K562 (cell line): Measurements from ENCODE around the gene ECT2. TPM values are rescaled to one million over a fixed set of nuclear protein-coding genes. Genes with fewer than 3 reads are reported as not detected.
A peak's percentile ranks its signal among the peaks of the same experiment; 100 is the strongest.

Experiments used
- ATAC-seq: fragments of 200-7000 bp; cut with Tn5 transposase; 3 replicates; pipeline ENCODE4 v1.9.1; 2020; ENCODE audit warnings: moderate library complexity
- BruUV-seq: library from RNA; stranded (reverse); fragments of 400-500 nt; replicated peaks from 2 replicates; lab custom pipeline; 2021; lab: Mats Ljungman, UMichigan
- CTCF ChIA-PET: fragments of 300-600 bp; formaldehyde crosslinking; extraction: SDS; loops from one replicate; lab custom pipeline; 2021; ENCODE audit warnings: low intra/inter-chr PET ratio; lab: Yijun Ruan, JAX
- POLR2A ChIA-PET: fragments of 300-600, 350-650 bp; sonication (Branson Sonifier 250); formaldehyde crosslinking; extraction: SDS; loops from one replicate; lab custom pipeline; 2021; ENCODE audit warnings: antibody characterized with exemption, inconsistent platforms; lab: Yijun Ruan, JAX
- DNase-seq, 4 experiments: peaks; one replicate each; pipeline versions ENCODE4 v3.0.0 to v3.0.0-alpha.2; 2011 to 2018; ENCODE audit warnings: low spot score in 3 of 4, mixed read lengths in 3 of 4; ENCODE audit errors: extremely low read depth in 1 of 4
- FAIRE-seq: peaks from 2 replicates; lab custom pipeline; 2011; peaks lifted over from hg19 to GRCh38; lab: Jason Lieb, UNC
- H2AFZ ChIP-seq: 2 replicates; pipeline ENCODE4 v1.6.0; 2011; ENCODE audit warnings: low read depth, low read length, control low read depth, inconsistent platforms
- H3K27ac ChIP-seq: fragments of 200-600 bp; 3 replicates; pipeline ENCODE4 v1.8.0; 2011; ENCODE audit warnings: low read depth, mild to moderate bottlenecking, control low read depth, inconsistent platforms, low read length, moderate library complexity, mixed read lengths; ENCODE audit errors: extremely low read depth
- H3K27me3 ChIP-seq, 2 experiments: fragments of 300-600 bp in 1 of 2; 2 replicates in 1 of 2; 3 replicates in 1 of 2; pipeline versions ENCODE4 v1.6.0 to v1.8.0; 2011; ENCODE audit warnings: inconsistent platforms in 2 of 2, low read length in 2 of 2, mild to moderate bottlenecking in 1 of 2, mixed read lengths in 1 of 2, moderate library complexity in 1 of 2; ENCODE audit not compliant: control insufficient read depth in 2 of 2, insufficient read depth in 2 of 2
- H3K36me3 ChIP-seq: fragments of 300-600 bp; 3 replicates; pipeline ENCODE4 v1.8.0; 2011; ENCODE audit warnings: mild to moderate bottlenecking, low read length, inconsistent platforms; ENCODE audit not compliant: control insufficient read depth, insufficient read depth
- H3K4me1 ChIP-seq, 2 experiments: fragments of 200-600 bp in 1 of 2; replicated peaks in 1 of 2; 2 replicates in 1 of 2; 3 replicates in 1 of 2; pipeline versions ENCODE4 v1.5.1 to v1.8.0; 2011; ENCODE audit warnings: inconsistent platforms in 2 of 2, low read length in 2 of 2, mild to moderate bottlenecking in 1 of 2, mixed read lengths in 1 of 2, moderate library complexity in 1 of 2; ENCODE audit not compliant: control insufficient read depth in 2 of 2, insufficient read depth in 2 of 2
- H3K4me2 ChIP-seq: 2 replicates; pipeline ENCODE4 v1.6.1; 2011; ENCODE audit warnings: low read length, control low read depth, inconsistent platforms, mixed read lengths; ENCODE audit not compliant: insufficient read depth
- H3K4me3 ChIP-seq: fragments of 200-600 bp; sonication (generic), shearing (Covaris generic); 2 replicates; pipeline ENCODE4 v1.5.1; 2016; ENCODE audit warnings: control low read depth, inconsistent platforms
- H3K79me2 ChIP-seq: fragments of 200-600 bp; 3 replicates; pipeline ENCODE4 v1.8.0; 2011; ENCODE audit warnings: low read length, inconsistent platforms; ENCODE audit not compliant: control insufficient read depth, insufficient read depth
- H3K9ac ChIP-seq, 2 experiments: 2 replicates each; pipeline versions ENCODE4 v1.6.0 to v1.6.1; 2011; ENCODE audit warnings: low read depth in 2 of 2, low read length in 2 of 2, control low read depth in 1 of 2, inconsistent platforms in 1 of 2, mild to moderate bottlenecking in 1 of 2, mixed read lengths in 1 of 2; ENCODE audit not compliant: insufficient read depth in 1 of 2
- H3K9me1 ChIP-seq: one replicate; pipeline ENCODE4 v1.6.0; 2011; ENCODE audit warnings: inconsistent platforms, mild to moderate bottlenecking, low read length, moderate library complexity; ENCODE audit not compliant: control insufficient read depth, insufficient read depth
- H3K9me3 ChIP-seq: replicated peaks from 2 replicates; pipeline ENCODE4 v1.5.1; 2011; ENCODE audit warnings: low read depth, low read length, inconsistent platforms; ENCODE audit not compliant: control insufficient read depth, insufficient read depth
- H4K20me1 ChIP-seq: replicated peaks from 2 replicates; pipeline ENCODE4 v1.6.1; 2011; ENCODE audit warnings: low read length, inconsistent platforms, mixed read lengths; ENCODE audit not compliant: control insufficient read depth, insufficient read depth
- CBFA2T2 ChIP-seq: fragments of 450-650 bp; conservative IDR thresholded peaks from 2 replicates; pipeline ENCODE4 v1.6.1; 2017; ENCODE audit warnings: mild to moderate bottlenecking
- CBFA2T3 ChIP-seq: fragments of 450-650 bp; IDR thresholded peaks from 2 replicates; pipeline ENCODE4 v1.6.1; 2017
- NEUROD1 ChIP-seq: fragments of 150-350 bp; IDR thresholded peaks from 2 replicates; pipeline ENCODE4 v1.6.1; 2014; ENCODE audit warnings: borderline replicate concordance, low read length, low read depth; ENCODE audit not compliant: partially characterized antibody
- SOX6 ChIP-seq: fragments of 450-650 bp; IDR thresholded peaks from 2 replicates; pipeline ENCODE4 v1.6.1; 2014; ENCODE audit warnings: mild to moderate bottlenecking
- WGBS: fragments of 100-300 bp; shearing (Covaris generic); methylation state at CpG from one replicate; pipeline ENCODE4 v1.1.6; 2016; ENCODE audit warnings: low coverage, mixed read lengths; ENCODE audit not compliant: insufficient coverage; ENCODE audit errors: missing lambda C conversion rate; 5-methylcytosine and 5-hydroxymethylcytosine counted together
- in situ Hi-C: fragments of 300-500 bp; cut with MboI; formaldehyde crosslinking; loops from 4 replicates; pipeline ENCODE4 v1.15.0; 2018; ENCODE audit warnings: inconsistent platforms, mixed read lengths
- intact Hi-C: fragments of 100-400 bp; cut with micrococcal nuclease; formaldehyde crosslinking; loops from 2 replicates; pipeline ENCODE4 v1.14.2; 2022
- polyA plus RNA-seq, 8 experiments: library from polyadenylated mRNA; depleted of rRNA in 4 of 8; stranded (reverse) in 5 of 8; unstranded in 3 of 8; fragments of >200 nt; fragmentation: Nextera tagmentation in 2 of 8; fragmentation: Illumina TruSeq in 1 of 8; extraction: Ambion mirVana in 2 of 8; extraction: Trizol in 1 of 8; gene quantifications; 2 replicates each; pipeline versions ENCODE4 v1.2.1 to v1.2.3, GENCODE V29; 2011 to 2014; ENCODE audit warnings: inconsistent platforms in 1 of 8, missing spikeins in 1 of 8
- small RNA-seq: library from RNA; depleted of rRNA; stranded (forward); fragments of <200 nt; gene quantifications from one replicate; pipeline ENCODE3, GENCODE V24; 2014
- total RNA-seq, 7 experiments: library from RNA; depleted of rRNA in 6 of 7; stranded (reverse); fragments of >200 nt in 6 of 7; fragmentation: Illumina TruSeq in 2 of 7; extraction: Trizol in 2 of 7; gene quantifications; 2 replicates each; pipeline versions ENCODE4 v1.2.1 to v1.2.3, GENCODE V29; 2011 to 2021; ENCODE audit warnings: low replicate concordance in 1 of 7
- TF ChIP-seq, protein P1 (sequence below): fragments of 450-650 bp; IDR thresholded peaks from 2 replicates; pipeline ENCODE4 v1.6.1; 2017; ENCODE audit warnings: antibody characterized with exemption, mild to moderate bottlenecking

ECT2 gene
- total and polyA plus RNA-seq, 9 of the 15 experiments (the other 6 are each of a cell fraction or from before 2014, with no cell fraction given) = 19.0 to 53.0 (median 36.5) TPM

GRCh38 chr3:172869784-172870518 is 119.4 kb downstream of the ECT2 start:
- POLR2A ChIA-PET = no interaction called here

More at GRCh38 chr3:172869784-172870518, 119.4 kb downstream of the ECT2 start:
- Histone ChIP-seq H3K36me3 (no peaks in the 10 kb centered on the region; the same call in 2 of the 3 replicates), H3K27me3 (no peaks in the 10 kb centered on the region), H3K4me3 (no peak overlapping the region), H4K20me1 (no peaks in the 10 kb centered on the region), H3K4me1 (peaks cover 0 to 31% of the 10 kb centered on the region in 2 experiments; a peak in 3 of 5 replicates), H3K4me2 (no peak overlapping the region), H3K27ac (peak overlapping the region; percentile 61; the same call in 2 of the 3 replicates), H3K9me3 (peaks cover 9% of the 10 kb centered on the region), H3K79me2 (no peaks in the 10 kb centered on the region), H3K9me1 (no peaks in the 10 kb centered on the region), H2AFZ (peak overlapping the region; percentile 89), H3K9ac (no peak overlapping the region)
- peak; percentile 53 for ATAC-seq
- TF ChIP-seq, protein P1, sequence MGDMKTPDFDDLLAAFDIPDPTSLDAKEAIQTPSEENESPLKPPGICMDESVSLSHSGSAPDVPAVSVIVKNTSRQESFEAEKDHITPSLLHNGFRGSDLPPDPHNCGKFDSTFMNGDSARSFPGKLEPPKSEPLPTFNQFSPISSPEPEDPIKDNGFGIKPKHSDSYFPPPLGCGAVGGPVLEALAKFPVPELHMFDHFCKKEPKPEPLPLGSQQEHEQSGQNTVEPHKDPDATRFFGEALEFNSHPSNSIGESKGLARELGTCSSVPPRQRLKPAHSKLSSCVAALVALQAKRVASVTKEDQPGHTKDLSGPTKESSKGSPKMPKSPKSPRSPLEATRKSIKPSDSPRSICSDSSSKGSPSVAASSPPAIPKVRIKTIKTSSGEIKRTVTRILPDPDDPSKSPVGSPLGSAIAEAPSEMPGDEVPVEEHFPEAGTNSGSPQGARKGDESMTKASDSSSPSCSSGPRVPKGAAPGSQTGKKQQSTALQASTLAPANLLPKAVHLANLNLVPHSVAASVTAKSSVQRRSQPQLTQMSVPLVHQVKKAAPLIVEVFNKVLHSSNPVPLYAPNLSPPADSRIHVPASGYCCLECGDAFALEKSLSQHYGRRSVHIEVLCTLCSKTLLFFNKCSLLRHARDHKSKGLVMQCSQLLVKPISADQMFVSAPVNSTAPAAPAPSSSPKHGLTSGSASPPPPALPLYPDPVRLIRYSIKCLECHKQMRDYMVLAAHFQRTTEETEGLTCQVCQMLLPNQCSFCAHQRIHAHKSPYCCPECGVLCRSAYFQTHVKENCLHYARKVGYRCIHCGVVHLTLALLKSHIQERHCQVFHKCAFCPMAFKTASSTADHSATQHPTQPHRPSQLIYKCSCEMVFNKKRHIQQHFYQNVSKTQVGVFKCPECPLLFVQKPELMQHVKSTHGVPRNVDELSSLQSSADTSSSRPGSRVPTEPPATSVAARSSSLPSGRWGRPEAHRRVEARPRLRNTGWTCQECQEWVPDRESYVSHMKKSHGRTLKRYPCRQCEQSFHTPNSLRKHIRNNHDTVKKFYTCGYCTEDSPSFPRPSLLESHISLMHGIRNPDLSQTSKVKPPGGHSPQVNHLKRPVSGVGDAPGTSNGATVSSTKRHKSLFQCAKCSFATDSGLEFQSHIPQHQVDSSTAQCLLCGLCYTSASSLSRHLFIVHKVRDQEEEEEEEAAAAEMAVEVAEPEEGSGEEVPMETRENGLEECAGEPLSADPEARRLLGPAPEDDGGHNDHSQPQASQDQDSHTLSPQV = 0 out of 2 replicates have a peak, but pooled peaks have one; percentile 9
- TF ChIP-seq NEUROD1 (no peak), CBFA2T2 (0 out of 2 replicates have a peak, but pooled peaks have one; percentile 14), CBFA2T3 (peak; percentile 44; the same call in 1 of the 2 replicates), SOX6 (peak; percentile 71)
- FAIRE-seq = no peak
- in situ Hi-C loops (no loop called here), intact Hi-C loops (no loop called here)
- CTCF ChIA-PET = no interaction called here
- BruUV-seq = no TSS peak
- WGBS = 48% methylated on average over 3 of the region's 3 CpGs
- peak in 1 of 4 experiments; percentile 26 for DNase-seq

Small RNAs within 50 kb of the gene (small RNA-seq; reads per million reads assigned to genes)
- gene AC108667.1 = not detected
- not detected for gene RF00139
- gene RNU4-4P = not detected
- not detected for gene RNU6-547P

Other genes starting within 250 kb of the ECT2 start
- 0.33 TPM in 1 of 2 replicates, not detected in the other for gene TNFSF10, start 227.3 kb upstream of the ECT2 start, total RNA-seq (2014; rRNA removed)
- gene TNFSF10, start 227.3 kb upstream of the ECT2 start, total RNA-seq (2014; rRNA removed; fragmentation: Illumina TruSeq; extraction: Trizol) = 0.33 and 0.35 TPM in 2 replicates
- 1.3 and 1.4 TPM in 2 replicates for gene TNFSF10, start 227.3 kb upstream of the ECT2 start, total RNA-seq (2015; rRNA removed; fragmentation: Illumina TruSeq; extraction: Trizol)
- 0.13 and 0.36 TPM in 2 replicates for gene TNFSF10, start 227.3 kb upstream of the ECT2 start, total RNA-seq (2021)
- gene TNFSF10, start 227.3 kb upstream of the ECT2 start, polyA plus RNA-seq (2011; rRNA removed) = 0.05 and 0.07 TPM in 2 replicates
- gene TNFSF10, start 227.3 kb upstream of the ECT2 start, polyA plus RNA-seq (2014; fragmentation: Illumina TruSeq; extraction: Trizol) = 0.39 and 0.43 TPM in 2 replicates
- under 1 TPM; 0.21 TPM for gene TNFSF10, start 227.3 kb upstream of the ECT2 start, polyA plus RNA-seq (2014; fragmentation: Nextera tagmentation; extraction: Ambion mirVana)
- 0.19 and 0.52 TPM in 2 replicates for gene TNFSF10, start 227.3 kb upstream of the ECT2 start, polyA plus RNA-seq (2014; rRNA removed)
- 1.4 and 1.6 TPM in 2 replicates for gene NCEH1, start 39.7 kb upstream of the ECT2 start, total RNA-seq (2014; rRNA removed)
- 2.8 and 4.0 TPM in 2 replicates for gene NCEH1, start 39.7 kb upstream of the ECT2 start, total RNA-seq (2014; rRNA removed; fragmentation: Illumina TruSeq; extraction: Trizol)
- 2.9 and 3.1 TPM in 2 replicates for gene NCEH1, start 39.7 kb upstream of the ECT2 start, total RNA-seq (2015; rRNA removed; fragmentation: Illumina TruSeq; extraction: Trizol)
- 5.0 and 5.2 TPM in 2 replicates for gene NCEH1, start 39.7 kb upstream of the ECT2 start, total RNA-seq (2021)
- gene NCEH1, start 39.7 kb upstream of the ECT2 start, polyA plus RNA-seq (2011; rRNA removed) = 2.5 and 3.1 TPM in 2 replicates
- 3.3 and 3.9 TPM in 2 replicates for gene NCEH1, start 39.7 kb upstream of the ECT2 start, polyA plus RNA-seq (2014; fragmentation: Illumina TruSeq; extraction: Trizol)
- gene NCEH1, start 39.7 kb upstream of the ECT2 start, polyA plus RNA-seq (2014; fragmentation: Nextera tagmentation; extraction: Ambion mirVana) = 1 to 10 TPM; 1.3 to 3.0 TPM
- 1.8 and 2.8 TPM in 2 replicates for gene NCEH1, start 39.7 kb upstream of the ECT2 start, polyA plus RNA-seq (2014; rRNA removed)